ENCODE data around the gene NPRL2. TPM values are rescaled to one million over a fixed set of nuclear protein-coding genes. Genes with fewer than 3 reads are reported as not detected.
"Not testable (repeated sequence)": the region's sequence is repeated elsewhere in the genome, so short reads cannot be mapped to it uniquely, and the experiment has no call there.

NPRL2 gene
- total RNA-seq, 1 donor from 2014 or later, result 15.7 TPM

DNA sequence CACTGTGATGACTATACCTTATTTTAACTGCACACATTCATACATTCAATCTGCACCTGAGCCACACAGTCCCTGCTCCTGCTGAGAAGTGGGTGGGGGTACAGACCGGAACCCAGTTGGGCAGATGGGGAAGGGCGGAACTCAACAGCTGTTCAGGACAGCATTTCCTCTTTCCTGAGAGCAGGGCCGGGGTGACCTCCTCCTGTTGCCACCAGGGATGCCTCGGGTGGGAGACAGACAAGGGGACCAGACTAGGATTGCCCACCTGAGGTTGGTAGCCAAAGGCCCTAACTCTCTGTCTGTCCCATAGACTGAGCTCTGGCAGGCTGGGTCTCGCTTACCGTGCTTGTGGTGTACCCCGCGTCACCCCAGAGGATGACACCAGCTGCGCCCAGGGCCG lies 32.0 kb downstream of the NPRL2 start:
- Histone ChIP-seq H3K4me3 (ENCODE audit: low read length in 3 of 3) (peak overlapping the region; percentile 17 to 45 (median 38)), H3K4me1 (ENCODE audit: control insufficient read depth in 3 of 3, insufficient read depth in 3 of 3, low read length in 3 of 3) (peaks cover 55 to 72% (median 67%) of the 10 kb centered on the region in 3 donors), H3K27ac (ENCODE audit: low read depth, low read length) (no peak overlapping the region), H3K27me3 (ENCODE audit: control insufficient read depth in 3 of 3, insufficient read depth in 3 of 3, low read length in 3 of 3) (no peaks in the 10 kb centered on the region), H3K9ac (ENCODE audit: low read depth in 1 of 3, low read length in 3 of 3) (peak overlapping the region in 2 of 3 donors; percentile 43 to 60), H3K9me3 (ENCODE audit: control insufficient read depth in 3 of 3, low read length in 3 of 3) (no peaks in the 10 kb centered on the region), H3K36me3 (ENCODE audit: control insufficient read depth in 3 of 3, insufficient read depth in 3 of 3, low read length in 3 of 3) (peaks cover 28 to 34% (median 31%) of the 10 kb centered on the region in 3 donors)

GRCh38 chr3:50318163-50318562 lies 32.4 kb downstream of the NPRL2 start:
- Histone ChIP-seq H3K9ac (ENCODE audit: low read depth in 1 of 3, low read length in 3 of 3) (peak overlapping the region in 2 of 3 donors; percentile 51 to 60), H3K4me3 (ENCODE audit: low read length in 3 of 3) (peak overlapping the region in 2 of 3 donors; percentile 17 to 45), H3K36me3 (ENCODE audit: control insufficient read depth in 3 of 3, insufficient read depth in 3 of 3, low read length in 3 of 3) (peaks cover 28 to 34% (median 31%) of the 10 kb centered on the region in 3 donors), H3K9me3 (ENCODE audit: control insufficient read depth in 3 of 3, low read length in 3 of 3) (no peaks in the 10 kb centered on the region), H3K27me3 (ENCODE audit: control insufficient read depth in 3 of 3, insufficient read depth in 3 of 3, low read length in 3 of 3) (no peaks in the 10 kb centered on the region), H3K4me1 (ENCODE audit: control insufficient read depth in 3 of 3, insufficient read depth in 3 of 3, low read length in 3 of 3) (peaks cover 55 to 72% (median 65%) of the 10 kb centered on the region in 3 donors), H3K27ac (ENCODE audit: low read depth, low read length) (no peak overlapping the region)

- Histone ChIP-seq H3K9me3 (ENCODE audit: control insufficient read depth in 3 of 3, low read length in 3 of 3) (no peaks in the 10 kb centered on the region), H3K9ac (ENCODE audit: low read depth in 1 of 3, low read length in 3 of 3) (peak overlapping the region in 1 of 3 donors; percentile 51), H3K27me3 (ENCODE audit: control insufficient read depth in 3 of 3, insufficient read depth in 3 of 3, low read length in 3 of 3) (no peaks in the 10 kb centered on the region), H3K4me3 (ENCODE audit: low read length in 3 of 3) (no peak overlapping the region), H3K27ac (ENCODE audit: low read depth, low read length) (no peak overlapping the region), H3K4me1 (ENCODE audit: control insufficient read depth in 3 of 3, insufficient read depth in 3 of 3, low read length in 3 of 3) (peaks cover 53 to 64% (median 58%) of the 10 kb centered on the region in 3 donors), H3K36me3 (ENCODE audit: control insufficient read depth in 3 of 3, insufficient read depth in 3 of 3, low read length in 3 of 3) (peaks cover 28 to 34% (median 31%) of the 10 kb centered on the region in 3 donors)
Observed at GRCh38 chr3:50317300-50317699, 33.3 kb downstream of the NPRL2 start.

- Histone ChIP-seq H3K36me3 (ENCODE audit: control insufficient read depth in 3 of 3, insufficient read depth in 3 of 3, low read length in 3 of 3) (peaks cover 28 to 34% (median 31%) of the 10 kb centered on the region in 3 donors), H3K9ac (ENCODE audit: low read depth in 1 of 3, low read length in 3 of 3) (peak overlapping the region in 1 of 3 donors; percentile 51), H3K27me3 (ENCODE audit: control insufficient read depth in 3 of 3, insufficient read depth in 3 of 3, low read length in 3 of 3) (no peaks in the 10 kb centered on the region), H3K27ac (ENCODE audit: low read depth, low read length) (no peak overlapping the region), H3K4me1 (ENCODE audit: control insufficient read depth in 3 of 3, insufficient read depth in 3 of 3, low read length in 3 of 3) (peaks cover 47 to 59% (median 53%) of the 10 kb centered on the region in 3 donors), H3K9me3 (ENCODE audit: control insufficient read depth in 3 of 3, low read length in 3 of 3) (no peaks in the 10 kb centered on the region), H3K4me3 (ENCODE audit: low read length in 3 of 3) (no peak overlapping the region)
Observed at GRCh38 chr3:50316657-50317242, 33.8 kb downstream of the NPRL2 start.

GRCh38 chr3:50314816-50315215 lies 35.8 kb downstream of the NPRL2 start:
- H3K9me3 ChIP-seq (ENCODE audit: control insufficient read depth in 3 of 3, low read length in 3 of 3), result no peaks in the 10 kb centered on the region
- peaks cover 36 to 47% (median 42%) of the 10 kb centered on the region in 3 donors for H3K4me1 ChIP-seq (ENCODE audit: control insufficient read depth in 3 of 3, insufficient read depth in 3 of 3, low read length in 3 of 3)
- no peak overlapping the region for H3K27ac ChIP-seq (ENCODE audit: low read depth, low read length)
- H3K4me3 ChIP-seq (ENCODE audit: low read length in 3 of 3), result no peak overlapping the region
- no peak overlapping the region for H3K9ac ChIP-seq (ENCODE audit: low read depth in 1 of 3, low read length in 3 of 3)
- no peaks in the 10 kb centered on the region for H3K27me3 ChIP-seq (ENCODE audit: control insufficient read depth in 3 of 3, insufficient read depth in 3 of 3, low read length in 3 of 3)
- H3K36me3 ChIP-seq (ENCODE audit: control insufficient read depth in 3 of 3, insufficient read depth in 3 of 3, low read length in 3 of 3), result peaks cover 27 to 31% (median 30%) of the 10 kb centered on the region in 3 donors

DNA sequence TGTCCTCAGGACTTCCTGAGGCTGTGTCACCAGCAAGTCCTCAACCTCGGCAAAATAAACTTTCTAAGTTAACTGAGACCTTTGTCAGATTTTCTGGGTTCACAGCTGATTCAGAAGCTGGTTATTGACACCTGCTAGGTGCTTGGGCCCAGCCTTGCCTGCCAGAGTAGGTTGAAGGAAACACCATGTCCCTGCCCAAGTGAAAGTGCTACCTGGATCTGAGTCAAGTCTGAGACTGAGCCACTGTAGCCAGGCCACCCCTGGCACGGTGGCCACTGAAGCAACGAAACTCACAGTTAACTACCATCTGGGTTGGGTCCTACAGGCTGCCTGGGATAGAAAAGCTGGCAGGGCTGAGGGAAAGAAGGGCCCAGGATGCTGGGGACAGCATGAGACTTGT lies 36.2 kb downstream of the NPRL2 start:
- Histone ChIP-seq H3K36me3 (ENCODE audit: control insufficient read depth in 3 of 3, insufficient read depth in 3 of 3, low read length in 3 of 3) (peaks cover 22 to 26% (median 25%) of the 10 kb centered on the region in 3 donors), H3K4me3 (ENCODE audit: low read length in 3 of 3) (no peak overlapping the region), H3K27ac (ENCODE audit: low read depth, low read length) (no peak overlapping the region)

GRCh38 chr3:50312041-50312440 lies 38.5 kb downstream of the NPRL2 start:
- H3K4me1 ChIP-seq (ENCODE audit: control insufficient read depth in 3 of 3, insufficient read depth in 3 of 3, low read length in 3 of 3), result peaks cover 9 to 19% (median 16%) of the 10 kb centered on the region in 3 donors
- H3K36me3 ChIP-seq (ENCODE audit: control insufficient read depth in 3 of 3, insufficient read depth in 3 of 3, low read length in 3 of 3); H3K4me3 ChIP-seq (ENCODE audit: low read length in 3 of 3); H3K27ac ChIP-seq (ENCODE audit: low read depth, low read length); H3K9me3 ChIP-seq (ENCODE audit: control insufficient read depth in 3 of 3, low read length in 3 of 3); H3K27me3 ChIP-seq (ENCODE audit: control insufficient read depth in 3 of 3, insufficient read depth in 3 of 3, low read length in 3 of 3); H3K9ac ChIP-seq (ENCODE audit: low read depth in 1 of 3, low read length in 3 of 3): not testable (repeated sequence)

More for the DNA sequence above, 36.2 kb downstream of the NPRL2 start:
- peaks cover 31 to 42% (median 38%) of the 10 kb centered on the region in 3 donors for H3K4me1 ChIP-seq (ENCODE audit: control insufficient read depth in 3 of 3, insufficient read depth in 3 of 3, low read length in 3 of 3)
- H3K27me3 ChIP-seq (ENCODE audit: control insufficient read depth in 3 of 3, insufficient read depth in 3 of 3, low read length in 3 of 3), result no peaks in the 10 kb centered on the region
- peak overlapping the region in 1 of 3 donors; percentile 60 for H3K9ac ChIP-seq (ENCODE audit: low read depth in 1 of 3, low read length in 3 of 3)
- H3K9me3 ChIP-seq (ENCODE audit: control insufficient read depth in 3 of 3, low read length in 3 of 3), result no peaks in the 10 kb centered on the region

DNA sequence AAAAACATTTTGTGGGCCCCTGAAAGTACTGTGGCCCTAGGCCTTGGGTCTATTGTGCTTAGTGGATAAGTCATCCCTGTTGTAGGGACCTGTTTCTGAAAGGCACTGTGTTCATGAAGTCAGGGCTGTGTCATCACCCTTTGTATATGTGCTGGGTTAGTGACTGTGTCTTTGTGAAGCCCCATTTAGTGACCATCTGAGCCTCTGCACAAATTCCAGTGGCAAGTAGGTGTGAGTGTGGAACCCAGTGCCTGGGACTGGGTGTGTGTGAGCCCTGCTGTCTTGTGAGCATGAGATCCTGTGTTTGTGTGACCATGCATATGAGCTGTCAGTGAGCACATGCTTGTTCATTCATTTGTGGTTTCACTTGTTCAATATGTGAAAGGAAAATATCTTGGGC lies 46.0 kb downstream of the NPRL2 start:
- Histone ChIP-seq H3K27me3 (ENCODE audit: control insufficient read depth in 3 of 3, insufficient read depth in 3 of 3, low read length in 3 of 3) (no peaks in the 10 kb centered on the region), H3K9ac (ENCODE audit: low read depth in 1 of 3, low read length in 3 of 3) (peak overlapping the region in 1 of 3 donors; percentile 16), H3K36me3 (ENCODE audit: control insufficient read depth in 3 of 3, insufficient read depth in 3 of 3, low read length in 3 of 3) (peaks cover 0 to 2% (median 0%) of the 10 kb centered on the region in 3 donors), H3K9me3 (ENCODE audit: control insufficient read depth in 3 of 3, low read length in 3 of 3) (no peaks in the 10 kb centered on the region), H3K4me3 (ENCODE audit: low read length in 3 of 3) (no peak overlapping the region), H3K4me1 (ENCODE audit: control insufficient read depth in 3 of 3, insufficient read depth in 3 of 3, low read length in 3 of 3) (peaks cover 31 to 34% (median 33%) of the 10 kb centered on the region in 3 donors), H3K27ac (ENCODE audit: low read depth, low read length) (no peak overlapping the region)

GRCh38 chr3:50303013-50303815 lies 47.4 kb downstream of the NPRL2 start, which contains the start of gene HYAL1:
HYAL1 (minus strand) TSS chr3:50303574; CDS start chr3:50302956, 618 bp downstream.
- peak within 1 kb of the TSS; percentile 56 to 81 (median 63) for H3K9ac ChIP-seq (ENCODE audit: low read depth in 1 of 3, low read length in 3 of 3)
- H3K4me1 ChIP-seq (ENCODE audit: control insufficient read depth in 3 of 3, insufficient read depth in 3 of 3, low read length in 3 of 3), result peaks cover 41 to 45% (median 42%) of the 10 kb centered on the region in 3 donors
- H3K27me3 ChIP-seq (ENCODE audit: control insufficient read depth in 3 of 3, insufficient read depth in 3 of 3, low read length in 3 of 3), result no peaks in the 10 kb centered on the region
- H3K36me3 ChIP-seq (ENCODE audit: control insufficient read depth in 3 of 3, insufficient read depth in 3 of 3, low read length in 3 of 3), result peaks cover 0 to 2% (median 0%) of the 10 kb centered on the region in 3 donors
- peak within 1 kb of the TSS; percentile 65 for H3K27ac ChIP-seq (ENCODE audit: low read depth, low read length)
- no peaks in the 10 kb centered on the region for H3K9me3 ChIP-seq (ENCODE audit: control insufficient read depth in 3 of 3, low read length in 3 of 3)
- peak within 1 kb of the TSS; percentile 35 to 70 (median 59) for H3K4me3 ChIP-seq (ENCODE audit: low read length in 3 of 3)

Measured in skeletal muscle tissue (tissue), 4 donors.